Hepatocyte (in vitro differentiated cells): ENCODE data around the gene MGLL. TPM values are rescaled to one million over a fixed set of nuclear protein-coding genes. Genes with fewer than 3 reads are reported as not detected.

Experiments used
- DNase-seq: peaks from one replicate; pipeline ENCODE4 v3.0.0-alpha.2; 2016; ENCODE audit warnings: low spot score
- H2AFZ ChIP-seq: fragments of 200-600 bp; sonication (generic); 2 replicates; pipeline ENCODE4 v1.6.0; 2016; ENCODE audit warnings: antibody characterized with exemption, mild to moderate bottlenecking
- H3K27ac ChIP-seq: fragments of 200-600 bp; sonication (generic); 2 replicates; pipeline ENCODE4 v1.5.1; 2016; ENCODE audit warnings: mild to moderate bottlenecking
- H3K27me3 ChIP-seq: fragments of 200-600 bp; sonication (generic); 2 replicates; pipeline ENCODE4 v1.6.1; 2016
- H3K36me3 ChIP-seq: fragments of 200-600 bp; sonication (generic); replicated peaks from 2 replicates; pipeline ENCODE4 v1.5.1; 2016; ENCODE audit warnings: low read depth; ENCODE audit not compliant: insufficient read depth
- H3K4me1 ChIP-seq: fragments of 200-600 bp; sonication (generic); 2 replicates; pipeline ENCODE4 v1.5.1; 2016; ENCODE audit warnings: mild to moderate bottlenecking, moderate library complexity; ENCODE audit not compliant: insufficient read depth
- H3K4me2 ChIP-seq: fragments of 200-600 bp; sonication (generic); 2 replicates; pipeline ENCODE4 v1.6.0; 2016
- H3K4me3 ChIP-seq: fragments of 200-600 bp; sonication (generic); 2 replicates; pipeline ENCODE4 v1.5.1; 2016; ENCODE audit warnings: mild to moderate bottlenecking
- H3K79me2 ChIP-seq: fragments of 200-600 bp; sonication (generic); 2 replicates; pipeline ENCODE4 v1.6.0; 2017; ENCODE audit warnings: mild to moderate bottlenecking
- H3K9me2 ChIP-seq: fragments of 200-600 bp; sonication (generic); replicated peaks from 2 replicates; pipeline ENCODE4 v1.6.0; 2017; ENCODE audit warnings: mild to moderate bottlenecking; ENCODE audit not compliant: insufficient read depth
- H3K9me3 ChIP-seq: fragments of 200-600 bp; sonication (generic); 2 replicates; pipeline ENCODE4 v1.5.1; 2016; ENCODE audit warnings: low read depth, mild to moderate bottlenecking
- H4K20me1 ChIP-seq: fragments of 200-600 bp; sonication (generic); 2 replicates; pipeline ENCODE4 v1.6.0; 2016; ENCODE audit warnings: mild to moderate bottlenecking; ENCODE audit not compliant: insufficient read depth, poor library complexity, severe bottlenecking
- CTCF ChIP-seq: fragments of 200-600 bp; sonication (generic); IDR thresholded peaks from 2 replicates; pipeline ENCODE4 v1.5.1; 2016; ENCODE audit warnings: antibody characterized with exemption, mild to moderate bottlenecking; ENCODE audit not compliant: poor library complexity
- EZH2 ChIP-seq: fragments of 200-600 bp; sonication (generic); IDR thresholded peaks from 2 replicates; pipeline ENCODE4 v1.6.1; 2016; ENCODE audit warnings: antibody characterized with exemption, mild to moderate bottlenecking, borderline replicate concordance
- EZH2phosphoT487 ChIP-seq: fragments of 200-600 bp; sonication (generic); IDR thresholded peaks from one replicate; pipeline ENCODE4 v1.6.1; 2018; ENCODE audit warnings: antibody characterized with exemption, mild to moderate bottlenecking, low read depth, moderate library complexity; ENCODE audit not compliant: unreplicated experiment, severe bottlenecking
- WGBS: methylation state at CpG from one replicate; pipeline ENCODE4 v1.1.6; 2016; ENCODE audit warnings: low lambda C conversion rate; ENCODE audit errors: missing lambda C conversion rate; 5-methylcytosine and 5-hydroxymethylcytosine counted together
- polyA plus RNA-seq: library from polyadenylated mRNA; unstranded; fragments of >200 nt; fragmentation: Nextera tagmentation; extraction: Ambion mirVana; gene quantifications from 2 replicates; pipeline ENCODE4 v1.2.1, GENCODE V29; 2016
- total RNA-seq: library from RNA; depleted of rRNA; stranded (reverse); fragments of >200 nt; gene quantifications from 2 replicates; pipeline ENCODE4 v1.2.3, GENCODE V29; 2014

Gene MGLL
- total and polyA plus RNA-seq, 2 experiments from 2014 or later: 7.3 to 21.4 TPM

- Histone ChIP-seq H3K4me3 (no peak overlapping the region), H4K20me1 (no peaks in the 10 kb centered on the region), H3K4me1 (peaks cover 31% of the 10 kb centered on the region), H3K27ac (no peak overlapping the region), H2AFZ (no peak overlapping the region), H3K27me3 (no peaks in the 10 kb centered on the region), H3K9me2 (no peaks in the 10 kb centered on the region), H3K36me3 (no peaks in the 10 kb centered on the region), H3K4me2 (no peak overlapping the region), H3K9me3 (no peaks in the 10 kb centered on the region), H3K79me2 (no peaks in the 10 kb centered on the region)
- 89% methylated on average over 9 of the region's 9 CpGs for WGBS
- no peak for TF ChIP-seq EZH2
- TF ChIP-seq EZH2phosphoT487: no peak
- TF ChIP-seq CTCF: no peak
- no peak for DNase-seq
Observed at GRCh38 chr3:127788451-127788909, 33.8 kb downstream of the MGLL start.

GRCh38 chr3:127787571-127788365 lies 34.5 kb downstream of the MGLL start:
- Histone ChIP-seq H3K27me3 (no peaks in the 10 kb centered on the region), H4K20me1 (no peaks in the 10 kb centered on the region), H3K27ac (no peak overlapping the region), H3K4me1 (peaks cover 27% of the 10 kb centered on the region), H3K9me2 (no peaks in the 10 kb centered on the region), H3K4me3 (no peak overlapping the region), H3K79me2 (no peaks in the 10 kb centered on the region), H3K36me3 (no peaks in the 10 kb centered on the region), H3K9me3 (no peaks in the 10 kb centered on the region), H2AFZ (no peak overlapping the region), H3K4me2 (no peak overlapping the region)
- DNase-seq: no peak
- TF ChIP-seq CTCF: no peak
- no peak for TF ChIP-seq EZH2phosphoT487
- TF ChIP-seq EZH2: no peak
- WGBS: 89% methylated on average over 16 of the region's 16 CpGs

- H3K79me2 ChIP-seq: no peaks in the 10 kb centered on the region
- peaks cover 24% of the 10 kb centered on the region for H3K4me1 ChIP-seq
- no peaks in the 10 kb centered on the region for H3K36me3 ChIP-seq
- 83% methylated on average over 9 of the region's 9 CpGs for WGBS
- no peak overlapping the region for H3K27ac ChIP-seq
- H3K4me2 ChIP-seq: no peak overlapping the region
- no peaks in the 10 kb centered on the region for H3K27me3 ChIP-seq
- no peaks in the 10 kb centered on the region for H4K20me1 ChIP-seq
- no peak overlapping the region for H3K4me3 ChIP-seq
- DNase-seq: no peak
- no peaks in the 10 kb centered on the region for H3K9me3 ChIP-seq
- TF ChIP-seq EZH2 (no peak), CTCF (no peak), EZH2phosphoT487 (no peak)
- H3K9me2 ChIP-seq: no peaks in the 10 kb centered on the region
- no peak overlapping the region for H2AFZ ChIP-seq
Observed at GRCh38 chr3:127787071-127787490, 35.2 kb downstream of the MGLL start.
